ENCODE data around the gene UTP3. TPM values are rescaled to one million over a fixed set of nuclear protein-coding genes. Genes with fewer than 3 reads are reported as not detected.
A peak's percentile ranks its signal among the peaks of the same experiment; 100 is the strongest.
"Not testable (repeated sequence)": the region's sequence is repeated elsewhere in the genome, so short reads cannot be mapped to it uniquely, and the experiment has no call there.

UTP3 gene
- total RNA-seq, 2 experiments from 2014 or later: 34.0 to 57.8 TPM

DNA sequence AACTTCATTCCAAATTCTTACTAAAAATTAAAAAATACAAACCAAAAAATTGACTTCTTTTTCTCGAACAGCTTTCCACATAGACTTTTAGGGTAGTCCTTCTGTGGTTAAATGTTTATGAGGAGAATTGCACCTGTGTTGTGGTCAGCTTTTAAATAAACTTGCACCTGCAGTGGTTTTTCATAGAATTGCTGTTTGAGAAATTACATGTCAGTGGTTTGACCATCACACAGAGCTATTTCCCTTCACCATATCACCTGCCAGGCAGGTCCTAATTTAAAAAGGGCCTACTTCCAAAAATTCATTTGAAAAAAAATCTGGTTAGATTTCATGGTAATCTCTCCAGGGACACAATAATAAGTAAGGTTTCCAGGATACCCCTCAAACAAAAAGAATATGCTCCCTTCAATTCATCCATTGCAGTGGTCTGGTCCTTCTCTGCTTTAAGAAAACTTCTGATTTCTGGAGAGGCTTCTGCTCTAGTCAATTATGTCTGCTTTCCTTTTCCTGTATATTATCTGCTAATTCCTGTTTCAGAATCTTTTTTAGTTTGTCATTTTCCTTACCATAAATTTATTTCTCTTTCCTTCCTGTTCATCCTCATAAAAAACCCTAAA, 9.8 kb upstream of the UTP3 start:
- Histone ChIP-seq H3K4me3 (ENCODE audit: low read depth, low read length, poor library complexity, severe bottlenecking) (peak overlapping the region; percentile 44), H3K4me1 (ENCODE audit: insufficient read depth, low read length, poor library complexity, severe bottlenecking) (peaks cover 88% of the 10 kb centered on the region), H4K20me1 (ENCODE audit: insufficient read depth, low read length) (no peaks in the 10 kb centered on the region), H3K27ac (ENCODE audit: low read depth, low read length, poor library complexity, severe bottlenecking) (peak overlapping the region; percentile 97), H3K36me3 (ENCODE audit: insufficient read depth, low read length) (peaks cover 4% of the 10 kb centered on the region; the same call in 1 of the 2 replicates), H3K9me3 (ENCODE audit: low read length) (no peaks in the 10 kb centered on the region), H3K4me2 (ENCODE audit: low read length) (peak overlapping the region; percentile 77), H3K79me2 (ENCODE audit: insufficient read depth, low read depth, low read length) (peaks cover 25% of the 10 kb centered on the region; the same call in 1 of the 2 replicates), H2AFZ (ENCODE audit: low read length) (no peak overlapping the region), H3K9me2 (ENCODE audit: insufficient read depth, low read length) (no peaks in the 10 kb centered on the region)
- intact Hi-C loops (cut with micrococcal nuclease; ENCODE audit: unreplicated experiment): loop anchor here (1.0 to 2.0 kb wide), 3 partner anchors 12 to 316 kb away; partner anchors contain the start of gene JCHAIN
- POLR2A ChIA-PET: interaction anchor here (0.6 to 13.7 kb wide), 8 partner anchors 8 to 316 kb away, joined by 3 to 837 read pairs (median 5); partner anchors contain the start of genes DCK, JCHAIN and UTP3
- CTCF ChIA-PET (ENCODE audit: unreplicated experiment): interaction anchor here (2.0 kb wide), 1 partner anchor 11 kb away, joined by 13 read pairs; the partner anchor contains the start of gene JCHAIN
- BruUV-seq (replicated peaks): no TSS peak
- TF ChIP-seq, protein P1, sequence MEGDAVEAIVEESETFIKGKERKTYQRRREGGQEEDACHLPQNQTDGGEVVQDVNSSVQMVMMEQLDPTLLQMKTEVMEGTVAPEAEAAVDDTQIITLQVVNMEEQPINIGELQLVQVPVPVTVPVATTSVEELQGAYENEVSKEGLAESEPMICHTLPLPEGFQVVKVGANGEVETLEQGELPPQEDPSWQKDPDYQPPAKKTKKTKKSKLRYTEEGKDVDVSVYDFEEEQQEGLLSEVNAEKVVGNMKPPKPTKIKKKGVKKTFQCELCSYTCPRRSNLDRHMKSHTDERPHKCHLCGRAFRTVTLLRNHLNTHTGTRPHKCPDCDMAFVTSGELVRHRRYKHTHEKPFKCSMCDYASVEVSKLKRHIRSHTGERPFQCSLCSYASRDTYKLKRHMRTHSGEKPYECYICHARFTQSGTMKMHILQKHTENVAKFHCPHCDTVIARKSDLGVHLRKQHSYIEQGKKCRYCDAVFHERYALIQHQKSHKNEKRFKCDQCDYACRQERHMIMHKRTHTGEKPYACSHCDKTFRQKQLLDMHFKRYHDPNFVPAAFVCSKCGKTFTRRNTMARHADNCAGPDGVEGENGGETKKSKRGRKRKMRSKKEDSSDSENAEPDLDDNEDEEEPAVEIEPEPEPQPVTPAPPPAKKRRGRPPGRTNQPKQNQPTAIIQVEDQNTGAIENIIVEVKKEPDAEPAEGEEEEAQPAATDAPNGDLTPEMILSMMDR (conservative IDR thresholded peaks at IDR 0.05; ENCODE audit: low read length): no peak
- no peak for TF ChIP-seq EZH2phosphoT487 (IDR thresholded peaks at IDR 0.05; ENCODE audit: borderline replicate concordance, low read depth, low read length)
- DNase-seq (ENCODE audit: low spot score): peak; percentile 96

DNA sequence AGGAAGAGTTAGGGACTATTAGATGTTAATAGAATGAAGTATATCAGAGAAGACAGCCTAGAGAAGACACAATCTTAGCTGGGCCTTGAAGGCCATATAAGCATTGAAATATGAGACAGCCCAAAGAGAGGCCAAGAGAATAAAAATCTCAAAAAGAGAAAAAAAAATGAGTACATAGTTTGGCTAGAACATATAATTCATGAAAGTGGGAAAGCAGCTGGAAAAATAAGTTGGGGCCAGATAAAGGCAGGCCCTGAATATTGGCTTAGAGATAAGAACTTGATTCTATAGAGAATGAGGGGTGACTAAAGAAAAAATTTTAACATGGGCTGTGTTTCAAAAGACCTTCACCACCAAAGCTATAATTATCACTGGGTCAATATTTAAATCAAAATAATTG, 7.4 kb upstream of the UTP3 start:
- no peak for DNase-seq (ENCODE audit: low spot score)
- no peaks in the 10 kb centered on the region for H3K9me2 ChIP-seq (ENCODE audit: insufficient read depth, low read length)
- H3K36me3 ChIP-seq (ENCODE audit: insufficient read depth, low read length): peaks cover 4% of the 10 kb centered on the region; the same call in 1 of the 2 replicates
- POLR2A ChIA-PET: interaction anchor here (0.7 to 13.7 kb wide), 18 partner anchors 9 to 314 kb away, joined by 3 to 837 read pairs (median 4); partner anchors contain the start of genes DCK, JCHAIN and RUFY3
- H3K27ac ChIP-seq (ENCODE audit: low read depth, low read length, poor library complexity, severe bottlenecking): peak overlapping the region; percentile 97
- peak overlapping the region; percentile 77 for H3K4me2 ChIP-seq (ENCODE audit: low read length)
- peaks cover 9% of the 10 kb centered on the region; the same call in 1 of the 2 replicates for H3K79me2 ChIP-seq (ENCODE audit: insufficient read depth, low read depth, low read length)
- H2AFZ ChIP-seq (ENCODE audit: low read length): peak overlapping the region; percentile 7; the same call in 1 of the 2 replicates
- no TSS peak for BruUV-seq (replicated peaks)
- CTCF ChIA-PET (ENCODE audit: unreplicated experiment): no interaction called here
- H3K4me1 ChIP-seq (ENCODE audit: insufficient read depth, low read length, poor library complexity, severe bottlenecking): peaks cover 88% of the 10 kb centered on the region
- H3K9me3 ChIP-seq (ENCODE audit: low read length): no peaks in the 10 kb centered on the region
- no peak for TF ChIP-seq EZH2phosphoT487 (IDR thresholded peaks at IDR 0.05; ENCODE audit: borderline replicate concordance, low read depth, low read length)
- TF ChIP-seq, protein P1 (conservative IDR thresholded peaks at IDR 0.05; ENCODE audit: low read length): no peak
- intact Hi-C loops (cut with micrococcal nuclease; ENCODE audit: unreplicated experiment): no loop called here
- H3K4me3 ChIP-seq (ENCODE audit: low read depth, low read length, poor library complexity, severe bottlenecking): peak overlapping the region; percentile 19
- H4K20me1 ChIP-seq (ENCODE audit: insufficient read depth, low read length): no peaks in the 10 kb centered on the region

DNA sequence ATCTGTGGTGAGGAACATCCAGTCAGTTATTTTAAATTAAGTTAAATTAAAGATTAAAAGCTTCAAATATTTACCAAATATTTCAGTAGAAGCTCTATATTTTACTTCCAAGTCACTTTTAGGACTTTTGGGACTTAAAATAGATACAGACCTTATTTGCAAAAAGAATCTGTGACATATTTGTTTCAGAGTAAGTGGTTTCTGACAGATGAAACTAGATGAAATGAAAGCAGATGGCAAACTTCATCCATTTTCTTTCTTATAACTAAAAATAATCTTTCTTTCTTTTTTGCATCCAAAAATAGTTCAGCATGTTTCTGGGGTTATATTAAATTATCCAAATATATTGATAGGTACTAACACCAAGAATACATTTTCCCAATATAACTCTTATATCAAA, 6.6 kb upstream of the UTP3 start:
- Histone ChIP-seq H3K4me3 (ENCODE audit: low read depth, low read length, poor library complexity, severe bottlenecking) (no peak overlapping the region), H3K36me3 (ENCODE audit: insufficient read depth, low read length) (peaks cover 4% of the 10 kb centered on the region; the same call in 1 of the 2 replicates), H3K27ac (ENCODE audit: low read depth, low read length, poor library complexity, severe bottlenecking) (peak overlapping the region; percentile 97), H3K4me1 (ENCODE audit: insufficient read depth, low read length, poor library complexity, severe bottlenecking) (peaks cover 87% of the 10 kb centered on the region), H3K9me3 (ENCODE audit: low read length) (no peaks in the 10 kb centered on the region), H3K79me2 (ENCODE audit: insufficient read depth, low read depth, low read length) (peaks cover 14% of the 10 kb centered on the region; the same call in 1 of the 2 replicates), H4K20me1 (ENCODE audit: insufficient read depth, low read length) (no peaks in the 10 kb centered on the region), H3K4me2 (ENCODE audit: low read length) (peak overlapping the region; percentile 77), H2AFZ (ENCODE audit: low read length) (no peak overlapping the region; the same call in 1 of the 2 replicates), H3K9me2 (ENCODE audit: insufficient read depth, low read length) (no peaks in the 10 kb centered on the region)
- TF ChIP-seq EZH2phosphoT487 (IDR thresholded peaks at IDR 0.05; ENCODE audit: borderline replicate concordance, low read depth, low read length): no peak
- TF ChIP-seq, protein P1 (conservative IDR thresholded peaks at IDR 0.05; ENCODE audit: low read length): no peak
- peak; percentile 49 for DNase-seq (ENCODE audit: low spot score)
- POLR2A ChIA-PET: interaction anchor here (0.7 to 13.7 kb wide), 11 partner anchors 9 to 313 kb away, joined by 3 to 837 read pairs (median 4); partner anchors contain the start of genes DCK and JCHAIN
- intact Hi-C loops (cut with micrococcal nuclease; ENCODE audit: unreplicated experiment): no loop called here
- CTCF ChIA-PET (ENCODE audit: unreplicated experiment): no interaction called here
- no TSS peak for BruUV-seq (replicated peaks)

DNA sequence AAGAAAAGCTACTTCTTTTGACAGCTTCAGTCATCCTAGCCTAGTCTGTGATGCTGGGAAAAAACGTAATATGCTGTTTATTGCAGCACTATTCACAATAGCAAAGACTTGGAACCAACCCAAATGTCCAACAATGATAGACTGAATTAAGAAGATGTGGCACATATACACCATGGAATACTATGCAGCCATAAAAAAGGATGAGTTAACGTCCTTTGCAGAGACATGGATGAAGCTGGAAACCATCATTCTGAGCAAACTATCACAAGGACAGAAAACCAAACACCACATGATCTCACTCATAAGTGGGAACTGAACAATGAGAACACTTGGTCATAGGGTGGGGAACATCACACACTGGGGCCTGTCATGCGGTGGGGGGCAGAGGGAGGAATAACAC, 6.2 kb upstream of the UTP3 start:
- H4K20me1 ChIP-seq (ENCODE audit: insufficient read depth, low read length); DNase-seq (ENCODE audit: low spot score); H3K9me3 ChIP-seq (ENCODE audit: low read length); H2AFZ ChIP-seq (ENCODE audit: low read length); H3K36me3 ChIP-seq (ENCODE audit: insufficient read depth, low read length); H3K4me3 ChIP-seq (ENCODE audit: low read depth, low read length, poor library complexity, severe bottlenecking); BruUV-seq (replicated peaks); CTCF ChIA-PET (ENCODE audit: unreplicated experiment); intact Hi-C loops (cut with micrococcal nuclease; ENCODE audit: unreplicated experiment); H3K9me2 ChIP-seq (ENCODE audit: insufficient read depth, low read length); H3K4me2 ChIP-seq (ENCODE audit: low read length): not testable (repeated sequence)
- POLR2A ChIA-PET: interaction anchor here (0.7 to 13.7 kb wide), 8 partner anchors 8 to 313 kb away, joined by 3 to 837 read pairs (median 4); partner anchors contain the start of genes DCK and JCHAIN
- H3K79me2 ChIP-seq (ENCODE audit: insufficient read depth, low read depth, low read length): peaks cover 15% of the 10 kb centered on the region; the same call in 1 of the 2 replicates
- H3K27ac ChIP-seq (ENCODE audit: low read depth, low read length, poor library complexity, severe bottlenecking): peak overlapping the region; percentile 97
- H3K4me1 ChIP-seq (ENCODE audit: insufficient read depth, low read length, poor library complexity, severe bottlenecking): peaks cover 82% of the 10 kb centered on the region
